ENCODE measurements around the gene CPVL.

The CPVL gene

GRCh38 chr7:28988810-28989209 lies 157.5 kb downstream of the CPVL start:
- Histone ChIP-seq H2BK120ac (ENCODE audit: insufficient read depth, low read length, poor library complexity) (no peak overlapping the region), H3K27ac (ENCODE audit: low read depth, low read length) (peak overlapping the region; percentile 42), H2BK5ac (ENCODE audit: low read depth, low read length, poor library complexity) (peak overlapping the region; percentile 50), H3K79me2 (ENCODE audit: control insufficient read depth, insufficient read depth, low read length, poor library complexity) (peaks cover 9% of the 10 kb centered on the region), H4K12ac (ENCODE audit: low read depth, low read length) (no peak overlapping the region), H3K4me1 (ENCODE audit: control insufficient read depth in 1 of 2, insufficient read depth in 2 of 2, low read length in 2 of 2) (peaks cover 34 to 52% of the 10 kb centered on the region in 2 experiments), H3K79me1 (ENCODE audit: low read length) (peaks cover 43% of the 10 kb centered on the region), H3K4me3 (ENCODE audit: low read depth, low read length) (no peak overlapping the region), H4K91ac (ENCODE audit: low read depth, low read length) (peak overlapping the region; percentile 66), H4K8ac (ENCODE audit: low read depth, low read length) (no peak overlapping the region), H3K36me3 (ENCODE audit: control insufficient read depth in 1 of 2, insufficient read depth in 2 of 2, low read length in 2 of 2) (no peaks in the 10 kb centered on the region), H3K14ac (ENCODE audit: low read length) (peak overlapping the region; percentile 24), H3K4me2 (ENCODE audit: low read length) (no peak overlapping the region), H2AK5ac (ENCODE audit: low read length) (no peak overlapping the region), H3K23ac (ENCODE audit: low read length) (no peak overlapping the region), H3K9me3 (ENCODE audit: insufficient read depth, low read depth, low read length) (no peaks in the 10 kb centered on the region), H2BK12ac (ENCODE audit: low read length) (peak overlapping the region; percentile 32), H3K4ac (ENCODE audit: low read depth, low read length) (peak overlapping the region; percentile 34), H3K27me3 (ENCODE audit: insufficient read depth, low read length) (no peaks in the 10 kb centered on the region), H3K18ac (ENCODE audit: low read length) (peak overlapping the region; percentile 41), H3K9ac (ENCODE audit: low read length) (no peak overlapping the region), H2AFZ (ENCODE audit: insufficient read depth, low read length, poor library complexity) (no peak overlapping the region)
- WGBS (ENCODE audit: extremely low coverage, insufficient coverage, insufficient read length), result no CpG with 5 or more reads among the region's 4 CpGs
- DNase-seq, result peak; percentile 89 to 96

GRCh38 chr7:28988091-28988490 lies 158.2 kb downstream of the CPVL start:
- Histone ChIP-seq H3K27ac (ENCODE audit: low read depth, low read length) (peak overlapping the region; percentile 43), H3K79me1 (ENCODE audit: low read length) (peaks cover 47% of the 10 kb centered on the region), H3K23ac (ENCODE audit: low read length) (no peak overlapping the region), H3K4me2 (ENCODE audit: low read length) (no peak overlapping the region), H3K14ac (ENCODE audit: low read length) (no peak overlapping the region), H2AK5ac (ENCODE audit: low read length) (no peak overlapping the region), H3K18ac (ENCODE audit: low read length) (no peak overlapping the region), H3K9me3 (ENCODE audit: insufficient read depth, low read depth, low read length) (no peaks in the 10 kb centered on the region), H3K79me2 (ENCODE audit: control insufficient read depth, insufficient read depth, low read length, poor library complexity) (peaks cover 9% of the 10 kb centered on the region), H3K4me3 (ENCODE audit: low read depth, low read length) (no peak overlapping the region), H4K91ac (ENCODE audit: low read depth, low read length) (peak overlapping the region; percentile 89), H3K4ac (ENCODE audit: low read depth, low read length) (no peak overlapping the region), H2AFZ (ENCODE audit: insufficient read depth, low read length, poor library complexity) (no peak overlapping the region), H4K8ac (ENCODE audit: low read depth, low read length) (no peak overlapping the region), H2BK12ac (ENCODE audit: low read length) (no peak overlapping the region), H3K36me3 (ENCODE audit: control insufficient read depth in 1 of 2, insufficient read depth in 2 of 2, low read length in 2 of 2) (no peaks in the 10 kb centered on the region), H4K12ac (ENCODE audit: low read depth, low read length) (no peak overlapping the region), H3K27me3 (ENCODE audit: insufficient read depth, low read length) (no peaks in the 10 kb centered on the region), H3K9ac (ENCODE audit: low read length) (no peak overlapping the region), H3K4me1 (ENCODE audit: control insufficient read depth in 1 of 2, insufficient read depth in 2 of 2, low read length in 2 of 2) (peaks cover 36 to 53% of the 10 kb centered on the region in 2 experiments), H2BK5ac (ENCODE audit: low read depth, low read length, poor library complexity) (no peak overlapping the region), H2BK120ac (ENCODE audit: insufficient read depth, low read length, poor library complexity) (no peak overlapping the region)
- WGBS (ENCODE audit: extremely low coverage, insufficient coverage, insufficient read length), result no CpG with 5 or more reads among the region's 5 CpGs
- peak in 1 of 2 donors; percentile 47 for DNase-seq

GRCh38 chr7:28986765-28987110 lies 159.6 kb downstream of the CPVL start:
- Histone ChIP-seq H3K9ac (ENCODE audit: low read length) (no peak overlapping the region), H4K91ac (ENCODE audit: low read depth, low read length) (peak overlapping the region; percentile 87), H4K8ac (ENCODE audit: low read depth, low read length) (peak overlapping the region; percentile 17), H3K4me3 (ENCODE audit: low read depth, low read length) (no peak overlapping the region), H2BK120ac (ENCODE audit: insufficient read depth, low read length, poor library complexity) (peak overlapping the region; percentile 82), H3K4me1 (ENCODE audit: control insufficient read depth in 1 of 2, insufficient read depth in 2 of 2, low read length in 2 of 2) (peaks cover 36 to 53% of the 10 kb centered on the region in 2 experiments), H2AK5ac (ENCODE audit: low read length) (peak overlapping the region; percentile 57), H3K79me1 (ENCODE audit: low read length) (peaks cover 47% of the 10 kb centered on the region), H3K18ac (ENCODE audit: low read length) (peak overlapping the region; percentile 60), H3K4me2 (ENCODE audit: low read length) (peak overlapping the region; percentile 23), H3K14ac (ENCODE audit: low read length) (peak overlapping the region; percentile 75), H3K27ac (ENCODE audit: low read depth, low read length) (peak overlapping the region; percentile 99), H2BK5ac (ENCODE audit: low read depth, low read length, poor library complexity) (peak overlapping the region; percentile 99), H3K23ac (ENCODE audit: low read length) (no peak overlapping the region), H3K9me3 (ENCODE audit: insufficient read depth, low read depth, low read length) (no peaks in the 10 kb centered on the region), H3K79me2 (ENCODE audit: control insufficient read depth, insufficient read depth, low read length, poor library complexity) (peaks cover 9% of the 10 kb centered on the region), H3K36me3 (ENCODE audit: control insufficient read depth in 1 of 2, insufficient read depth in 2 of 2, low read length in 2 of 2) (no peaks in the 10 kb centered on the region), H2AFZ (ENCODE audit: insufficient read depth, low read length, poor library complexity) (no peak overlapping the region), H2BK12ac (ENCODE audit: low read length) (peak overlapping the region; percentile 66), H3K27me3 (ENCODE audit: insufficient read depth, low read length) (no peaks in the 10 kb centered on the region), H3K4ac (ENCODE audit: low read depth, low read length) (peak overlapping the region; percentile 35), H4K12ac (ENCODE audit: low read depth, low read length) (no peak overlapping the region)
- peak in 1 of 2 donors; percentile 32 for DNase-seq
- WGBS (ENCODE audit: extremely low coverage, insufficient coverage, insufficient read length), result no CpG with 5 or more reads among the region's 2 CpGs

GRCh38 chr7:28986028-28986764 lies 160.1 kb downstream of the CPVL start:
- WGBS (ENCODE audit: extremely low coverage, insufficient coverage, insufficient read length), result no CpG with 5 or more reads among the region's 11 CpGs
- peak overlapping the region; percentile 59 for H2BK12ac ChIP-seq (ENCODE audit: low read length)
- H2AFZ ChIP-seq (ENCODE audit: insufficient read depth, low read length, poor library complexity), result peak overlapping the region; percentile 18
- peak overlapping the region; percentile 23 for H3K4me2 ChIP-seq (ENCODE audit: low read length)
- no peak overlapping the region for H3K23ac ChIP-seq (ENCODE audit: low read length)
- peak overlapping the region; percentile 87 for H4K91ac ChIP-seq (ENCODE audit: low read depth, low read length)
- H3K18ac ChIP-seq (ENCODE audit: low read length), result no peak overlapping the region
- peaks cover 49% of the 10 kb centered on the region for H3K79me1 ChIP-seq (ENCODE audit: low read length)
- peak overlapping the region; percentile 21 for H3K4ac ChIP-seq (ENCODE audit: low read depth, low read length)
- H3K9ac ChIP-seq (ENCODE audit: low read length), result no peak overlapping the region
- no peak overlapping the region for H4K12ac ChIP-seq (ENCODE audit: low read depth, low read length)
- H2BK120ac ChIP-seq (ENCODE audit: insufficient read depth, low read length, poor library complexity), result peak overlapping the region; percentile 82
- no peaks in the 10 kb centered on the region for H3K9me3 ChIP-seq (ENCODE audit: insufficient read depth, low read depth, low read length)
- H4K8ac ChIP-seq (ENCODE audit: low read depth, low read length), result peak overlapping the region; percentile 33
- H2BK5ac ChIP-seq (ENCODE audit: low read depth, low read length, poor library complexity), result peak overlapping the region; percentile 99
- H3K27ac ChIP-seq (ENCODE audit: low read depth, low read length), result peak overlapping the region; percentile 99
- peaks cover 36 to 56% of the 10 kb centered on the region in 2 experiments for H3K4me1 ChIP-seq (ENCODE audit: control insufficient read depth in 1 of 2, insufficient read depth in 2 of 2, low read length in 2 of 2)
- H3K4me3 ChIP-seq (ENCODE audit: low read depth, low read length), result no peak overlapping the region
- peaks cover 10% of the 10 kb centered on the region for H3K79me2 ChIP-seq (ENCODE audit: control insufficient read depth, insufficient read depth, low read length, poor library complexity)
- peak; percentile 50 to 74 for DNase-seq
- H3K14ac ChIP-seq (ENCODE audit: low read length), result no peak overlapping the region
- no peak overlapping the region for H2AK5ac ChIP-seq (ENCODE audit: low read length)
- no peaks in the 10 kb centered on the region for H3K27me3 ChIP-seq (ENCODE audit: insufficient read depth, low read length)
- H3K36me3 ChIP-seq (ENCODE audit: control insufficient read depth in 1 of 2, insufficient read depth in 2 of 2, low read length in 2 of 2), result no peaks in the 10 kb centered on the region
